Smooth muscle cell (in vitro differentiated cells): ENCODE measurements around the gene ESYT3. TPM values are rescaled to one million over a fixed set of nuclear protein-coding genes. Genes with fewer than 3 reads are reported as not detected.
A peak's percentile ranks its signal among the peaks of the same experiment; 100 is the strongest.
"Not testable (repeated sequence)": the region's sequence is repeated elsewhere in the genome, so short reads cannot be mapped to it uniquely, and the experiment has no call there.

ENCODE experiments used
- DNase-seq: peaks from one replicate; lab custom pipeline; 2025; ENCODE audit not compliant: unreplicated experiment; lab: John Stamatoyannopoulos, UW
- H2AFZ ChIP-seq: fragments of 200-600 bp; sonication (generic); 2 replicates; pipeline ENCODE4 v1.6.0; 2016; ENCODE audit warnings: antibody characterized with exemption, low read depth, mild to moderate bottlenecking
- H3F3A ChIP-seq: fragments of 200-600 bp; sonication (generic); 2 replicates; pipeline ENCODE4 v1.6.0; 2017; ENCODE audit warnings: antibody characterized with exemption, low read depth
- H3K27ac ChIP-seq: fragments of 200-600 bp; sonication (generic); 2 replicates; pipeline ENCODE4 v1.5.1; 2016; ENCODE audit warnings: low read depth, mild to moderate bottlenecking
- H3K27me3 ChIP-seq: fragments of 200-600 bp; sonication (generic); 2 replicates; pipeline ENCODE4 v1.6.1; 2016; ENCODE audit warnings: low read depth, mild to moderate bottlenecking
- H3K36me3 ChIP-seq: fragments of 200-600 bp; sonication (generic); 2 replicates; pipeline ENCODE4 v1.5.1; 2016; ENCODE audit warnings: low read depth
- H3K4me1 ChIP-seq: fragments of 200-600 bp; sonication (generic); 2 replicates; pipeline ENCODE4 v1.5.1; 2016; ENCODE audit warnings: low read depth
- H3K4me2 ChIP-seq: fragments of 200-600 bp; sonication (generic); 2 replicates; pipeline ENCODE4 v1.6.0; 2016; ENCODE audit warnings: mild to moderate bottlenecking
- H3K4me3 ChIP-seq: fragments of 200-600 bp; sonication (generic); 2 replicates; pipeline ENCODE4 v1.5.1; 2016; ENCODE audit warnings: mild to moderate bottlenecking
- H3K79me2 ChIP-seq: fragments of 200-600 bp; sonication (generic); 2 replicates; pipeline ENCODE4 v1.6.0; 2016; ENCODE audit warnings: low read depth, mild to moderate bottlenecking
- H3K9ac ChIP-seq: fragments of 200-600 bp; sonication (generic); 2 replicates; pipeline ENCODE4 v1.6.0; 2016; ENCODE audit warnings: low read depth
- H3K9me3 ChIP-seq: fragments of 200-600 bp; sonication (generic); replicated peaks from 2 replicates; pipeline ENCODE4 v1.5.1; 2016; ENCODE audit warnings: low read depth
- H4K20me1 ChIP-seq: fragments of 200-600 bp; sonication (generic); 2 replicates; pipeline ENCODE4 v1.6.0; 2016; ENCODE audit warnings: low read depth
- WGBS: methylation state at CpG from one replicate; pipeline ENCODE4 v1.1.7; 2016; ENCODE audit warnings: low lambda C conversion rate; 5-methylcytosine and 5-hydroxymethylcytosine counted together
- polyA plus RNA-seq: library from polyadenylated mRNA; unstranded; fragments of >200 nt; fragmentation: Nextera tagmentation; extraction: Ambion mirVana; gene quantifications from 2 replicates; pipeline ENCODE4 v1.2.1, GENCODE V29; 2016
- total RNA-seq: library from RNA; depleted of rRNA; stranded (reverse); fragments of >200 nt; gene quantifications from 2 replicates; pipeline ENCODE4 v1.2.3, GENCODE V29; 2014
- TF ChIP-seq, protein P1 (sequence below): fragments of 200-600 bp; sonication (generic); IDR thresholded peaks from 2 replicates; pipeline ENCODE4 v1.5.1; 2017; ENCODE audit warnings: borderline replicate concordance, mild to moderate bottlenecking, antibody characterized with exemption; ENCODE audit not compliant: insufficient read depth, poor library complexity, severe bottlenecking

The ESYT3 gene
- total and polyA plus RNA-seq, 2 experiments from 2014 or later, result 1.2 to 5.5 TPM

DNA sequence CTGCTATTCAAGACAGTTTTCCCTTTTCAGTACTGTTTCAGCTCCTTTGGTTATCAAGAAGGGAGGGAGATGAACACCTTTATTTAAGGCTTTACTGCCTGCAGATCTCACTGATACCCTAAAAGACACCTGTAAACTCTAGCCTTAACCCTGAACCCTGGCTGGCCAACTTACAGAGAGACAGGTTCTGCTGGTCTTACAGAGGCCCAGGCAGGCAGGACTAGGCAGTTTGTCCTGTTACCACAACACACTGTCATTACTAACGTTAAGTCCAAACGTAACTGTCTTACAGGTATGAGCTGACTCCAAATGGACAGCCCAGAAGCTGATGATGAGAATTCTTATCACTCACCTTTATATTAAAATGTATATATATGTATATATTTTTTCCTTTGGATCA, 42.1 kb downstream of the ESYT3 start:
- Histone ChIP-seq H3K79me2 (no peaks in the 10 kb centered on the region), H3K36me3 (no peaks in the 10 kb centered on the region), H3K9ac (no peak overlapping the region), H3K27me3 (no peaks in the 10 kb centered on the region), H2AFZ (no peak overlapping the region), H3K9me3 (no peaks in the 10 kb centered on the region), H3F3A (no peaks in the 10 kb centered on the region), H3K4me3 (no peak overlapping the region), H4K20me1 (no peaks in the 10 kb centered on the region), H3K4me2 (no peak overlapping the region), H3K4me1 (no peaks in the 10 kb centered on the region), H3K27ac (no peak overlapping the region)
- no peak for DNase-seq
- TF ChIP-seq, protein P1, sequence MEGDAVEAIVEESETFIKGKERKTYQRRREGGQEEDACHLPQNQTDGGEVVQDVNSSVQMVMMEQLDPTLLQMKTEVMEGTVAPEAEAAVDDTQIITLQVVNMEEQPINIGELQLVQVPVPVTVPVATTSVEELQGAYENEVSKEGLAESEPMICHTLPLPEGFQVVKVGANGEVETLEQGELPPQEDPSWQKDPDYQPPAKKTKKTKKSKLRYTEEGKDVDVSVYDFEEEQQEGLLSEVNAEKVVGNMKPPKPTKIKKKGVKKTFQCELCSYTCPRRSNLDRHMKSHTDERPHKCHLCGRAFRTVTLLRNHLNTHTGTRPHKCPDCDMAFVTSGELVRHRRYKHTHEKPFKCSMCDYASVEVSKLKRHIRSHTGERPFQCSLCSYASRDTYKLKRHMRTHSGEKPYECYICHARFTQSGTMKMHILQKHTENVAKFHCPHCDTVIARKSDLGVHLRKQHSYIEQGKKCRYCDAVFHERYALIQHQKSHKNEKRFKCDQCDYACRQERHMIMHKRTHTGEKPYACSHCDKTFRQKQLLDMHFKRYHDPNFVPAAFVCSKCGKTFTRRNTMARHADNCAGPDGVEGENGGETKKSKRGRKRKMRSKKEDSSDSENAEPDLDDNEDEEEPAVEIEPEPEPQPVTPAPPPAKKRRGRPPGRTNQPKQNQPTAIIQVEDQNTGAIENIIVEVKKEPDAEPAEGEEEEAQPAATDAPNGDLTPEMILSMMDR, result no peak
- WGBS, result 78% methylated on average over 2 of the region's 2 CpGs

DNA sequence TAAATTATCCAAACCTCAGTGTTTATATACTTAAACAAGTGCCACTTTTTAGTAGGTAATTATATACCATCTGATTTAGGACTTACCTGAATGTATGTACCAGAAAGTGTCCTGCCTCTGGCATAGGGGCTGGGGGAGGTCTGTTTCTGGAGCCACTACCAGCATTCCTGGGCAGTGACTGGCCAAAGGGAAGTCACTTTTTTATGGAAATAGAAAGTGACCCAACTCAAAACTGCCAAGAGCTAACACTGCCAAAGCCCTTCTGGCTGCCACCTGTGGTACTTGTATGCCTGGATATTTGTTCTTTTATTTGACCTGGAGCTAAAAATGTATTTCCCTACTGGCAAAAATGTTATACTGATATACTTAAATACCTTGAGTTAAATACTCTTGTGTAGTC, 42.7 kb downstream of the ESYT3 start:
- no peaks in the 10 kb centered on the region for H3K36me3 ChIP-seq
- no peak overlapping the region for H3K4me2 ChIP-seq
- no peak overlapping the region for H3K9ac ChIP-seq
- H4K20me1 ChIP-seq, result no peaks in the 10 kb centered on the region
- no peak for DNase-seq
- no peaks in the 10 kb centered on the region for H3K4me1 ChIP-seq
- H3K9me3 ChIP-seq, result no peaks in the 10 kb centered on the region
- H3K4me3 ChIP-seq, result no peak overlapping the region
- TF ChIP-seq, protein P1, result no peak
- no peaks in the 10 kb centered on the region for H3F3A ChIP-seq
- no peaks in the 10 kb centered on the region for H3K79me2 ChIP-seq
- H3K27ac ChIP-seq, result no peak overlapping the region
- H2AFZ ChIP-seq, result no peak overlapping the region
- no peaks in the 10 kb centered on the region for H3K27me3 ChIP-seq

DNA sequence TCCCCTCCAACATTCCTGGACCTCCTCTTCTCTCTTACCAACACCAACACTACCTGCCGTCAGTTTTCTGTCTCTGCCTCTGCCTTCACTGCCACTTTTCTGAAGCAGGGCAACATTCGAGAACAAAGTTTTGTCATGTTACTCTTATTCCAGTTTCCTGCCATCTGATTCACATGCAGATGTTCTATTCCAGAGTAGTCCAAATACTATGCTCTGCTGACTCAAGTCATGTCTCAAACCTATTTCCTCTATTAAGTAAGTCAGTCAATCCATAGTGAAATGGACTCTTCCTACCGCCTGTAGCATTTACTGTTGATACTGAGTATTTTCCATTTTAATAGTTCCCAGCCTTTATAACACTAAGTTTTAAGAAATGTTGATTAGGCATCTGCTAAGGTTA, 43.4 kb downstream of the ESYT3 start:
- no peak for DNase-seq
- no peak overlapping the region for H3K4me2 ChIP-seq
- 93% methylated on average over 3 of the region's 3 CpGs for WGBS
- no peaks in the 10 kb centered on the region for H3K4me1 ChIP-seq
- no peak overlapping the region for H2AFZ ChIP-seq
- H3K36me3 ChIP-seq, result no peaks in the 10 kb centered on the region
- H3K27ac ChIP-seq, result no peak overlapping the region
- no peaks in the 10 kb centered on the region for H3F3A ChIP-seq
- no peaks in the 10 kb centered on the region for H3K79me2 ChIP-seq
- no peaks in the 10 kb centered on the region for H4K20me1 ChIP-seq
- no peaks in the 10 kb centered on the region for H3K27me3 ChIP-seq
- no peak overlapping the region for H3K4me3 ChIP-seq
- no peaks in the 10 kb centered on the region for H3K9me3 ChIP-seq
- TF ChIP-seq, protein P1, result no peak
- no peak overlapping the region for H3K9ac ChIP-seq

DNA sequence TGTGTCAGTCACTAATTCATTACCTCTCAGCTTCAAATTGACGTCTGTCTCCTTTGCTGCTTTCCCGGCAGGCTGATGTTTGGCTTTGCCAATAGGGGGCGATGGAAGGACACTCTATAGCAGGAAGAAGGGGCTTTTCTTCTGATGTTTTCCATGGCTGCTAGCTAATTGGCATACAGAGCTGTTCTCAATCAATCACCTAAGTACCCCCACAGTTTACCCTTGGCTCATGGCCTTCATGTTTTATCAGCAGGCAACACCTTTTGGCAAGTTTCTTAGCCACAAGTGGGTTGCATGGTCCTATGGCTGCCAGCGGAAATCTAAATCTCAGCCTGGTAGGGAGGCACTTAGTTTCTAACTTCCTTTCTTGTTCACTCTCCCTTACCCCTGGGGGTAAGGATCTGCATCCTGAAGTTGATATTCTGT, 45.0 kb downstream of the ESYT3 start:
- Histone ChIP-seq H3K79me2 (no peaks in the 10 kb centered on the region), H3K4me1 (no peaks in the 10 kb centered on the region), H3K36me3 (no peaks in the 10 kb centered on the region), H3K9me3 (no peaks in the 10 kb centered on the region), H4K20me1 (no peaks in the 10 kb centered on the region), H3F3A (no peaks in the 10 kb centered on the region), H3K27me3 (no peaks in the 10 kb centered on the region), H3K27ac (no peak overlapping the region), H3K4me2 (no peak overlapping the region), H3K4me3 (no peak overlapping the region), H2AFZ (no peak overlapping the region), H3K9ac (no peak overlapping the region)
- TF ChIP-seq, protein P1, result peak; percentile 65
- DNase-seq, result no peak
- 31% methylated on average over 4 of the region's 4 CpGs for WGBS

DNA sequence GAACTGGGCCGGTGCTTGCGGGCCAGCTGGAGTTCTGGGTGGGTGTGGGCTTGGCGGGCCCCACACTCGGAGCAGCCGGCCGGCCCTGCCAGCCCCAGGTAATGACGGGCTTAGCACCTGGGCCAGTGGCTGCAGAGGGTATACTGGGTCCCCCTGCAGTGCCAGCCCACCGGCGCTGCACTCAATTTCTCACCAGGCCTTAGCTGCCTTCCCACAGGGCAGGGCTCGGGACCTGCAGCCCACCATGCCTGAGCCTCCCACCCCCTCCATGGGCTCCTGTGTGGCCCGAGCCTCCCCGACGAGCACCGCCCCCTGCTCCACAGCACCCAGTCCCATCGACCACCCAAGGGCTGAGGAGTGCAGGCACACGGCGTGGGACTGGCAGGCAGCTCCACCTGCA, 50.3 kb downstream of the ESYT3 start:
- H2AFZ ChIP-seq, H4K20me1 ChIP-seq, H3K36me3 ChIP-seq, H3K4me2 ChIP-seq, H3K27ac ChIP-seq, H3K4me1 ChIP-seq, DNase-seq, H3K4me3 ChIP-seq, H3K9me3 ChIP-seq, H3K27me3 ChIP-seq, H3K9ac ChIP-seq, H3K79me2 ChIP-seq, H3F3A ChIP-seq: not testable (repeated sequence)
- WGBS, result 96% methylated on average over 14 of the region's 17 CpGs

DNA sequence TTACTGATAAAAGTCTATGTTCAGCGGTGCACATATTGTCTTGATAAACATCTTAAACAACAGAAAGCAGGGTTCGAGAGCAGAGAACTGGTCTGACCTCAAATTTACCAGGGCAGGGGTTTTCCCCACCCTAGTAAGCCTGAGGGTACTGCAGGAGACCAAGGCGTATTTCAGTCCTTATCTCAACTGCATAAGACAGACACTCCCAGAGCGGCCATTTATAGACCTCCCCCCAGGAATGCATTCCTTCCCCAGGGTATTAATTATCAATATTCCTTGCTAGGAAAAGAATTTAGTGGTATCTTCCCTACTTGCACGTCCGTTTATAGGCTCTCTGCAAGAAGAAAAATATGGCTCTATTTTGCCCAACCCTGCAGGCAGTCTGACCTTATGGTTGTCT, 52.2 kb downstream of the ESYT3 start:
- H3K36me3 ChIP-seq, H3K9me3 ChIP-seq, H3K4me2 ChIP-seq, H3K27me3 ChIP-seq, H3K27ac ChIP-seq, H3K9ac ChIP-seq, H3K4me1 ChIP-seq, H2AFZ ChIP-seq, H3F3A ChIP-seq, H4K20me1 ChIP-seq, H3K79me2 ChIP-seq, DNase-seq, H3K4me3 ChIP-seq: not testable (repeated sequence)
- WGBS, result 97% methylated on average over 6 of the region's 6 CpGs
